ENCODE data around the gene TSPYL1. TPM values are rescaled to one million over a fixed set of nuclear protein-coding genes. Genes with fewer than 3 reads are reported as not detected.

Gene TSPYL1
- total RNA-seq, 1 experiment from 2014 or later = 68.6 TPM

DNA sequence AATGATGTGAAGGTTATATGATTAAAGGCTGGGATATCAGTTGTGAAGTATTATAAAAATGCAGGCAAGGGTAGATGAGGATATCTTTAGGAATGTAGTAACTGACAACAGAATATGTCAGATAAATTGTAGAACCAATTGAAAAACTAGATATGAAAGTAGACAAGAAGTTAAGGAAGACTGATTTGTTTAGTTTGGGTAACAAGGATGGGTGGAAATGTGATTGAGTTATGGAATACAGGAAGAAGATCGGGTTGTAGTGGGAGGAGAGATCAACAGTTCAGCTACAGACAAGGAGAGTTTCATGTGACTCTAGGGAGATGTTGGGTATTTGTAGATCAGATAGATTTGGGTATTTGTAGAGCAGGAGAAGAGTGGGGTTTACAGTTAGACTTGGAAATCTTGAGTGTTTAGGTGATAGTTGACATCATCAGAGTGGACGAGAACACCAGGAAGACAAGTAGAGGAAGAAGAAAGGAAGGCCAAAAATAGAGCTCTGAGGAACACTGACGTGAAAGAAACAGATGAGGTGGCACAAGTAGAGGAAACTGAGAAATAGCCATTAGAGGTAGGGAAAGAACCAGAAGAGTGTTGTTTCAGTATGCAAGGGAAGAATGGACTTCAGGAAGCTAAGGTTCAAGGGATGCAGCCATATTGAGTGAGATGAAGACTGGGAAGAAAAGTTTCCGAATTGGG is 12.1 kb upstream of the TSPYL1 start:
- H3K4me3 Mint-ChIP-seq = no peak overlapping the region
- TF ChIP-seq RELA (CRISPR knock-in tag; IDR thresholded peaks at IDR 0.05; ENCODE audit: borderline replicate concordance) (no peak), FOXJ3 (CRISPR knock-in tag; IDR thresholded peaks at IDR 0.05; ENCODE audit: borderline replicate concordance) (no peak), SOX15 (CRISPR knock-in tag; IDR thresholded peaks at IDR 0.05) (no peak)
- DNase-seq (ENCODE audit: low spot score) (no peak), ATAC-seq (no peak)
- no peaks in the 10 kb centered on the region for H3K27me3 Mint-ChIP-seq (ENCODE audit: low read depth)
- ChIA-PET CTCF (no interaction called here), POLR2A (no interaction called here)
- H3K27ac Mint-ChIP-seq = no peak overlapping the region
- H3K4me1 Mint-ChIP-seq = no peaks in the 10 kb centered on the region
- no peaks in the 10 kb centered on the region for H3K9me3 Mint-ChIP-seq
- no peaks in the 10 kb centered on the region for H3K36me3 Mint-ChIP-seq

DNA sequence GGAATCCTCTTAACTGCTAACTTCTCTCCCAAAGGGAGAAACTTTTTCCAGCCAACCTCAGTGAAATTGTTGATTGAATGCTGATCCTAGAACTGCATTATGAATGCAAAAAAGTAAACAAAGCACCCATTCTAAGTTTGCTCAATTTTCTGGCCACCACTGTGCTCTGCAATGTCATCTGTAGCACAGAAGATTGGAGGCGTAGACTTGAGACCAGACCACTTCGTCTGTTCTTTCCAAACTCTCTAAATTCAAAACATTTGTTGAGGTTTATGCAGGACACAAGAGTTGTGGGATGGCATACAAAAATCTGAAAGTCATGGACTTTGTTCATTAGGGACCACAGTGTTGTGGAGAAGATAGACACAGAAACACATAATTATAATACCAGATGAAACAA is 11.1 kb upstream of the TSPYL1 start:
- TF ChIP-seq RELA (CRISPR knock-in tag; IDR thresholded peaks at IDR 0.05; ENCODE audit: borderline replicate concordance) (no peak), JUN (CRISPR knock-in tag; IDR thresholded peaks at IDR 0.05) (no peak), MXD4 (CRISPR knock-in tag; IDR thresholded peaks at IDR 0.05; ENCODE audit: borderline replicate concordance) (no peak), GABPB1 (CRISPR knock-in tag; IDR thresholded peaks at IDR 0.05) (no peak), ATF1 (CRISPR knock-in tag; IDR thresholded peaks at IDR 0.05) (no peak), ZNF232 (CRISPR knock-in tag; IDR thresholded peaks at IDR 0.05) (no peak), SMAD4 (CRISPR knock-in tag; IDR thresholded peaks at IDR 0.05) (no peak), RORB (CRISPR knock-in tag; IDR thresholded peaks at IDR 0.05) (no peak)
- TF ChIP-seq, protein P1, sequence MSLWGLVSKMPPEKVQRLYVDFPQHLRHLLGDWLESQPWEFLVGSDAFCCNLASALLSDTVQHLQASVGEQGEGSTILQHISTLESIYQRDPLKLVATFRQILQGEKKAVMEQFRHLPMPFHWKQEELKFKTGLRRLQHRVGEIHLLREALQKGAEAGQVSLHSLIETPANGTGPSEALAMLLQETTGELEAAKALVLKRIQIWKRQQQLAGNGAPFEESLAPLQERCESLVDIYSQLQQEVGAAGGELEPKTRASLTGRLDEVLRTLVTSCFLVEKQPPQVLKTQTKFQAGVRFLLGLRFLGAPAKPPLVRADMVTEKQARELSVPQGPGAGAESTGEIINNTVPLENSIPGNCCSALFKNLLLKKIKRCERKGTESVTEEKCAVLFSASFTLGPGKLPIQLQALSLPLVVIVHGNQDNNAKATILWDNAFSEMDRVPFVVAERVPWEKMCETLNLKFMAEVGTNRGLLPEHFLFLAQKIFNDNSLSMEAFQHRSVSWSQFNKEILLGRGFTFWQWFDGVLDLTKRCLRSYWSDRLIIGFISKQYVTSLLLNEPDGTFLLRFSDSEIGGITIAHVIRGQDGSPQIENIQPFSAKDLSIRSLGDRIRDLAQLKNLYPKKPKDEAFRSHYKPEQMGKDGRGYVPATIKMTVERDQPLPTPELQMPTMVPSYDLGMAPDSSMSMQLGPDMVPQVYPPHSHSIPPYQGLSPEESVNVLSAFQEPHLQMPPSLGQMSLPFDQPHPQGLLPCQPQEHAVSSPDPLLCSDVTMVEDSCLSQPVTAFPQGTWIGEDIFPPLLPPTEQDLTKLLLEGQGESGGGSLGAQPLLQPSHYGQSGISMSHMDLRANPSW (CRISPR knock-in tag; conservative IDR thresholded peaks at IDR 0.05; ENCODE audit: low read depth) = no peak
- TF ChIP-seq, protein P2, sequence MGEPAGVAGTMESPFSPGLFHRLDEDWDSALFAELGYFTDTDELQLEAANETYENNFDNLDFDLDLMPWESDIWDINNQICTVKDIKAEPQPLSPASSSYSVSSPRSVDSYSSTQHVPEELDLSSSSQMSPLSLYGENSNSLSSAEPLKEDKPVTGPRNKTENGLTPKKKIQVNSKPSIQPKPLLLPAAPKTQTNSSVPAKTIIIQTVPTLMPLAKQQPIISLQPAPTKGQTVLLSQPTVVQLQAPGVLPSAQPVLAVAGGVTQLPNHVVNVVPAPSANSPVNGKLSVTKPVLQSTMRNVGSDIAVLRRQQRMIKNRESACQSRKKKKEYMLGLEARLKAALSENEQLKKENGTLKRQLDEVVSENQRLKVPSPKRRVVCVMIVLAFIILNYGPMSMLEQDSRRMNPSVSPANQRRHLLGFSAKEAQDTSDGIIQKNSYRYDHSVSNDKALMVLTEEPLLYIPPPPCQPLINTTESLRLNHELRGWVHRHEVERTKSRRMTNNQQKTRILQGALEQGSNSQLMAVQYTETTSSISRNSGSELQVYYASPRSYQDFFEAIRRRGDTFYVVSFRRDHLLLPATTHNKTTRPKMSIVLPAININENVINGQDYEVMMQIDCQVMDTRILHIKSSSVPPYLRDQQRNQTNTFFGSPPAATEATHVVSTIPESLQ (CRISPR knock-in tag; IDR thresholded peaks at IDR 0.05) = no peak
- TF ChIP-seq, protein P3, sequence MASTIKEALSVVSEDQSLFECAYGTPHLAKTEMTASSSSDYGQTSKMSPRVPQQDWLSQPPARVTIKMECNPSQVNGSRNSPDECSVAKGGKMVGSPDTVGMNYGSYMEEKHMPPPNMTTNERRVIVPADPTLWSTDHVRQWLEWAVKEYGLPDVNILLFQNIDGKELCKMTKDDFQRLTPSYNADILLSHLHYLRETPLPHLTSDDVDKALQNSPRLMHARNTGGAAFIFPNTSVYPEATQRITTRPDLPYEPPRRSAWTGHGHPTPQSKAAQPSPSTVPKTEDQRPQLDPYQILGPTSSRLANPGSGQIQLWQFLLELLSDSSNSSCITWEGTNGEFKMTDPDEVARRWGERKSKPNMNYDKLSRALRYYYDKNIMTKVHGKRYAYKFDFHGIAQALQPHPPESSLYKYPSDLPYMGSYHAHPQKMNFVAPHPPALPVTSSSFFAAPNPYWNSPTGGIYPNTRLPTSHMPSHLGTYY (CRISPR knock-in tag; IDR thresholded peaks at IDR 0.05) = no peak
- no peaks in the 10 kb centered on the region for H3K36me3 Mint-ChIP-seq
- no peaks in the 10 kb centered on the region for H3K27me3 Mint-ChIP-seq (ENCODE audit: low read depth)
- DNase-seq (ENCODE audit: low spot score) (no peak), ATAC-seq (no peak)
- H3K9me3 Mint-ChIP-seq = no peaks in the 10 kb centered on the region
- CTCF ChIA-PET = no interaction called here
- no peaks in the 10 kb centered on the region for H3K4me1 Mint-ChIP-seq
- POLR2A ChIA-PET = no interaction called here
- no peak overlapping the region for H3K4me3 Mint-ChIP-seq
- H3K27ac Mint-ChIP-seq = no peak overlapping the region

DNA sequence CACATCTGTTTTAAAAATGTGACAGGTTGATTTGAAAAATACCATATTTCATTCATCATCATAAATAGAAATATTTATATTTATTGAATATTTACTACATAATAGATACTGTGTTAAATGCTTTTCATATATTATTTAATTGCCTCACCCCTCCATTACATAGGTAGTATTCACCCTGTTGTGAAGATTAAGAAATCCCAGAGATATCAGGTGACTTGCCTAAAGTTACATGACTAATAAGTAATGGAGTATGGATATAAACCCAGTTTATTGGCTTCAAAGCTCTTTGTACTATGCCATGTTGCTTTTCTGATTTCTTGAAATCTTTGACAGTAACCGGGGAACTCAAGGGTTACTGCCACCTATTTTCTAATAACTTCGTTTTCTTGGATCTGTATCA is 10.1 kb upstream of the TSPYL1 start:
- Mint-ChIP-seq H3K4me3 (no peak overlapping the region), H3K36me3 (no peaks in the 10 kb centered on the region), H3K9me3 (0 out of 2 replicates have a peak, but pooled peaks cover 4% of the 10 kb centered on the region), H3K27ac (no peak overlapping the region), H3K27me3 (ENCODE audit: low read depth) (no peaks in the 10 kb centered on the region), H3K4me1 (no peaks in the 10 kb centered on the region)
- POLR2A ChIA-PET = no interaction called here
- TF ChIP-seq KAT7 (CRISPR knock-in tag; IDR thresholded peaks at IDR 0.05; ENCODE audit: borderline replicate concordance) (no peak), ZNF396 (CRISPR knock-in tag; IDR thresholded peaks at IDR 0.05; ENCODE audit: borderline replicate concordance) (no peak)
- no peak for ATAC-seq
- no peak for DNase-seq (ENCODE audit: low spot score)
- CTCF ChIA-PET = interaction anchor here (1.2 to 3.0 kb wide), 4 partner anchors 21 to 244 kb away, joined by 3 to 65 read pairs (median 14); partner anchors contain the start of gene DSE
